Stomach (tissue), 9 donors: ENCODE data around the gene RPL22L1. TPM values are rescaled to one million over a fixed set of nuclear protein-coding genes. Genes with fewer than 3 reads are reported as not detected.

Experiments
- DNase-seq, 2 donors: peaks; one replicate each; pipeline versions ENCODE4 v3.0.0 to v3.0.0-alpha.2; 2013 to 2019
- H3K27ac ChIP-seq, 5 donors: fragments of 200-600 bp in 4 of 5; sonication (generic) in 4 of 5; one replicate each; pipeline ENCODE4 v1.5.1; 2013 to 2019; ENCODE audit warnings: mild to moderate bottlenecking in 1 of 5, moderate library complexity in 1 of 5
- H3K27me3 ChIP-seq, 3 donors: fragments of 200-600 bp; sonication (generic); one replicate each; pipeline ENCODE4 v1.5.1; 2017 to 2019; ENCODE audit warnings: mixed run types in 1 of 3
- H3K36me3 ChIP-seq, 4 donors: fragments of 200-600 bp; sonication (generic); 1 replicate in 3 of 4; 2 replicates in 1 of 4; pipeline ENCODE4 v1.5.1; 2016 to 2019
- H3K4me1 ChIP-seq, 4 donors: fragments of 200-600 bp; sonication (generic); one replicate each; pipeline ENCODE4 v1.5.1; 2016 to 2019
- H3K4me3 ChIP-seq, 4 donors: fragments of 200-600 bp; sonication (generic) in 3 of 4; one replicate each; pipeline ENCODE4 v1.5.1; 2016 to 2019; ENCODE audit warnings: mild to moderate bottlenecking in 1 of 4
- H3K9me3 ChIP-seq, 4 donors: fragments of 200-600 bp; sonication (generic); one replicate each; pipeline ENCODE4 v1.5.1; 2016 to 2019
- CTCF ChIP-seq, 7 experiments: fragments of 450-650 bp in 4 of 7; fragments of 200-600 bp in 3 of 7; sonication (generic) in 3 of 7; IDR thresholded peaks; one replicate each; pipeline ENCODE4 v1.5.1; 2016 to 2019; ENCODE audit warnings: antibody characterized with exemption in 7 of 7, control low read depth in 2 of 7, mild to moderate bottlenecking in 1 of 7
- EP300 ChIP-seq: sonication (generic); formaldehyde crosslinking; IDR thresholded peaks from one replicate; pipeline ENCODE4 v1.6.1; 2017; ENCODE audit warnings: antibody characterized with exemption
- POLR2A ChIP-seq, 4 donors: fragments of 450-650 bp; IDR thresholded peaks; one replicate each; pipeline ENCODE4 v1.6.1; 2016; ENCODE audit warnings: antibody characterized with exemption in 4 of 4, control low read depth in 2 of 4, mild to moderate bottlenecking in 1 of 4, moderate library complexity in 1 of 4
- POLR2AphosphoS5 ChIP-seq, 3 donors: sonication (generic); formaldehyde crosslinking; IDR thresholded peaks; one replicate each; pipeline ENCODE4 v1.6.1; 2016; ENCODE audit warnings: antibody characterized with exemption in 3 of 3
- WGBS, 5 donors: extraction: QIAGEN DNeasy Blood & Tissue Kit in 3 of 5; methylation state at CpG; one replicate each; pipeline versions ENCODE4 v1.1.5 to v1.1.7; 2013 to 2018; 5-methylcytosine and 5-hydroxymethylcytosine counted together
- intact Hi-C: fragments of 100-400 bp; cut with DNase I; formaldehyde crosslinking; loops from one replicate; pipeline ENCODE4 v1.15.1; 2023; ENCODE audit warnings: low total_unique reads
- polyA plus RNA-seq, 3 donors: library from polyadenylated mRNA; stranded (reverse); fragments of 200-250 nt; gene quantifications; one replicate each; pipeline ENCODE4 v1.2.3, GENCODE V29; 2013
- total RNA-seq, 5 donors: library from RNA; depleted of rRNA; stranded (reverse); fragments of >200 nt; gene quantifications; one replicate each; pipeline versions ENCODE4 v1.1.0 to v1.2.3, GENCODE V29; 2014 to 2016
- donor health status: healthy with polysubstance abuse.
- donor health status: Bipolar disorder and iron deficiency.
- donor health status: healthy.

RPL22L1 gene
- total and polyA plus RNA-seq, 8 donors = 22.2 to 162 (median 57.8) TPM; not detected in 1

GRCh38 chr3:170844377-170844776, 25.6 kb downstream of the RPL22L1 start:
- Histone ChIP-seq H3K27me3 (no peaks in the 10 kb centered on the region), H3K36me3 (no peaks in the 10 kb centered on the region), H3K4me3 (no peak overlapping the region), H3K4me1 (no peaks in the 10 kb centered on the region), H3K27ac (no peak overlapping the region), H3K9me3 (no peaks in the 10 kb centered on the region)
- intact Hi-C loops = no loop called here
- no peak for TF ChIP-seq POLR2A (IDR thresholded peaks at IDR 0.05)
- no peak for TF ChIP-seq EP300
- no peak for TF ChIP-seq POLR2AphosphoS5 (IDR thresholded peaks at IDR 0.05)
- TF ChIP-seq CTCF (IDR thresholded peaks at IDR 0.05) = no peak
- DNase-seq = no peak

GRCh38 chr3:170840291-170840859, 29.6 kb downstream of the RPL22L1 start:
- Histone ChIP-seq H3K27ac (no peak overlapping the region), H3K4me3 (no peak overlapping the region), H3K36me3 (no peaks in the 10 kb centered on the region), H3K4me1 (no peaks in the 10 kb centered on the region), H3K27me3 (peaks cover 0 to 1% (median 0%) of the 10 kb centered on the region in 3 donors), H3K9me3 (no peaks in the 10 kb centered on the region)
- DNase-seq = no peak
- intact Hi-C loops = no loop called here
- WGBS, 5 donors = 59 to 71% (median 70%) methylated on average over 2 of the region's 2 CpGs
- TF ChIP-seq POLR2AphosphoS5 (IDR thresholded peaks at IDR 0.05) (no peak), EP300 (no peak), POLR2A (IDR thresholded peaks at IDR 0.05) (no peak), CTCF (IDR thresholded peaks at IDR 0.05) (no peak)

- no peaks in the 10 kb centered on the region for H3K4me1 ChIP-seq
- no peaks in the 10 kb centered on the region for H3K9me3 ChIP-seq
- no peak overlapping the region for H3K4me3 ChIP-seq
- DNase-seq = no peak
- H3K27ac ChIP-seq = no peak overlapping the region
- 87 to 92% (median 90%) methylated on average over 3 of the region's 3 CpGs for WGBS, 5 donors
- peaks cover 0 to 4% (median 0%) of the 10 kb centered on the region in 3 donors for H3K27me3 ChIP-seq
- intact Hi-C loops = no loop called here
- H3K36me3 ChIP-seq = no peaks in the 10 kb centered on the region
- TF ChIP-seq POLR2AphosphoS5 (IDR thresholded peaks at IDR 0.05) = no peak
- TF ChIP-seq POLR2A (IDR thresholded peaks at IDR 0.05) = no peak
Measured at GRCh38 chr3:170839518-170840100, 30.4 kb downstream of the RPL22L1 start.

GRCh38 chr3:170836491-170836890, 33.5 kb downstream of the RPL22L1 start:
- no peaks in the 10 kb centered on the region for H3K36me3 ChIP-seq
- H3K9me3 ChIP-seq = no peaks in the 10 kb centered on the region
- no peak overlapping the region for H3K27ac ChIP-seq
- no peak for DNase-seq
- H3K4me1 ChIP-seq = no peaks in the 10 kb centered on the region
- WGBS, 5 donors = 83 to 88% (median 88%) methylated on average over 4 of the region's 4 CpGs
- intact Hi-C loops = no loop called here
- no peak for TF ChIP-seq CTCF (IDR thresholded peaks at IDR 0.05)
- no peak for TF ChIP-seq EP300
- no peak for TF ChIP-seq POLR2AphosphoS5 (IDR thresholded peaks at IDR 0.05)
- TF ChIP-seq POLR2A (IDR thresholded peaks at IDR 0.05) = no peak
- H3K4me3 ChIP-seq = no peak overlapping the region
- peaks cover 0 to 9% (median 0%) of the 10 kb centered on the region in 3 donors for H3K27me3 ChIP-seq

GRCh38 chr3:170835336-170835735, 34.7 kb downstream of the RPL22L1 start:
- H3K4me1 ChIP-seq = no peaks in the 10 kb centered on the region
- H3K9me3 ChIP-seq = no peaks in the 10 kb centered on the region
- H3K4me3 ChIP-seq = no peak overlapping the region
- H3K27ac ChIP-seq = no peak overlapping the region
- H3K36me3 ChIP-seq = no peaks in the 10 kb centered on the region
- intact Hi-C loops = no loop called here
- peaks cover 0 to 9% (median 0%) of the 10 kb centered on the region in 3 donors for H3K27me3 ChIP-seq
- TF ChIP-seq POLR2AphosphoS5 (IDR thresholded peaks at IDR 0.05) = no peak
- TF ChIP-seq CTCF (IDR thresholded peaks at IDR 0.05) = no peak
- TF ChIP-seq EP300 = no peak
- TF ChIP-seq POLR2A (IDR thresholded peaks at IDR 0.05) = no peak
- DNase-seq = peak in 1 of 2 donors; percentile 65
- WGBS, 5 donors = 31 to 38% (median 33%) methylated on average over 3 of the region's 3 CpGs
